Neuronal stem cell (in vitro differentiated cells): ENCODE results near the gene LRRC75A.
A peak's percentile ranks its signal among the peaks of the same experiment; 100 is the strongest.
"Not testable (repeated sequence)": the region's sequence is repeated elsewhere in the genome, so short reads cannot be mapped to it uniquely, and the experiment has no call there.

Experiments
- DNase-seq: peaks from one replicate; pipeline ENCODE4 v3.0.0-alpha.2; 2013; ENCODE audit warnings: low spot score
- H2AFZ ChIP-seq: one replicate; pipeline ENCODE4 v1.6.1; 2013; ENCODE audit warnings: mild to moderate bottlenecking, low read length, inconsistent platforms
- H2AK5ac ChIP-seq: 2 replicates; pipeline ENCODE4 v1.6.1; 2013; ENCODE audit warnings: low read depth, mild to moderate bottlenecking, inconsistent platforms, low read length, moderate library complexity, mixed read lengths
- H2BK120ac ChIP-seq: 2 replicates; pipeline ENCODE4 v1.6.1; 2013; ENCODE audit warnings: low read depth, mild to moderate bottlenecking, inconsistent platforms, low read length, moderate library complexity, mixed read lengths
- H2BK12ac ChIP-seq: one replicate; pipeline ENCODE4 v1.6.1; 2013; ENCODE audit warnings: low read length, inconsistent platforms
- H2BK15ac ChIP-seq: 2 replicates; pipeline ENCODE4 v1.6.1; 2013; ENCODE audit warnings: mild to moderate bottlenecking, low read length, inconsistent platforms, mixed read lengths
- H2BK5ac ChIP-seq: one replicate; pipeline ENCODE4 v1.6.1; 2013; ENCODE audit warnings: inconsistent platforms, mild to moderate bottlenecking, low read length, moderate library complexity
- H3K14ac ChIP-seq: one replicate; pipeline ENCODE4 v1.6.1; 2013; ENCODE audit warnings: low read length, inconsistent platforms
- H3K18ac ChIP-seq: 2 replicates; pipeline ENCODE4 v1.6.1; 2013; ENCODE audit warnings: low read length, inconsistent platforms
- H3K23ac ChIP-seq: 2 replicates; pipeline ENCODE4 v1.6.1; 2013; ENCODE audit warnings: low read depth, mild to moderate bottlenecking, mixed read lengths, low read length, inconsistent platforms; ENCODE audit not compliant: poor library complexity
- H3K27ac ChIP-seq: replicated peaks from 3 replicates; pipeline ENCODE4 v1.5.1; 2013; ENCODE audit warnings: low read length, inconsistent platforms
- H3K27me3 ChIP-seq, 3 experiments: 2 replicates each; pipeline ENCODE4 v1.6.1; 2013; ENCODE audit warnings: low read length in 3 of 3, mild to moderate bottlenecking in 2 of 3, inconsistent platforms in 1 of 3, low read depth in 1 of 3, mixed read lengths in 1 of 3, moderate library complexity in 1 of 3; ENCODE audit not compliant: control insufficient read depth in 3 of 3, insufficient read depth in 3 of 3
- H3K36me3 ChIP-seq, 2 donors: replicated peaks in 1 of 2; 2 replicates each; pipeline ENCODE4 v1.6.1; 2013; ENCODE audit warnings: low read length in 2 of 2; ENCODE audit not compliant: control insufficient read depth in 2 of 2, insufficient read depth in 2 of 2
- H3K4ac ChIP-seq: 2 replicates; pipeline ENCODE4 v1.6.1; 2013; ENCODE audit warnings: inconsistent platforms, mild to moderate bottlenecking, low read length, moderate library complexity
- H3K4me1 ChIP-seq, 2 donors: 1 replicate in 1 of 2; 2 replicates in 1 of 2; pipeline ENCODE4 v1.6.1; 2013; ENCODE audit warnings: low read length in 2 of 2, low read depth in 1 of 2; ENCODE audit not compliant: control insufficient read depth in 2 of 2, insufficient read depth in 1 of 2
- H3K4me2 ChIP-seq: one replicate; pipeline ENCODE4 v1.6.1; 2013; ENCODE audit warnings: mild to moderate bottlenecking, low read length, inconsistent platforms; ENCODE audit not compliant: insufficient read depth, poor library complexity, severe bottlenecking
- H3K4me3 ChIP-seq, 2 donors: 2 replicates each; pipeline ENCODE4 v1.5.1; 2013; ENCODE audit warnings: low read length in 2 of 2, mild to moderate bottlenecking in 2 of 2, inconsistent platforms in 1 of 2, moderate library complexity in 1 of 2
- H3K79me1 ChIP-seq: one replicate; pipeline ENCODE4 v1.6.1; 2013; ENCODE audit warnings: low read depth, mild to moderate bottlenecking, inconsistent platforms, low read length, moderate library complexity
- H3K9ac ChIP-seq: one replicate; pipeline ENCODE4 v1.6.1; 2013; ENCODE audit warnings: mild to moderate bottlenecking, low read depth, low read length, inconsistent platforms; ENCODE audit not compliant: poor library complexity
- H3K9me3 ChIP-seq, 2 donors: replicated peaks in 1 of 2; 2 replicates each; pipeline versions ENCODE3 to v1.6.1; 2013; ENCODE audit warnings: low read length in 2 of 2, mild to moderate bottlenecking in 2 of 2, inconsistent platforms in 1 of 2, low read depth in 1 of 2, mixed read lengths in 1 of 2, moderate library complexity in 1 of 2; ENCODE audit not compliant: control insufficient read depth in 2 of 2, insufficient read depth in 1 of 2
- H4K8ac ChIP-seq: one replicate; pipeline ENCODE4 v1.6.1; 2013; ENCODE audit warnings: low read depth, mild to moderate bottlenecking, inconsistent platforms, low read length, moderate library complexity
- H4K91ac ChIP-seq: one replicate; pipeline ENCODE4 v1.6.1; 2013; ENCODE audit warnings: low read length, low read depth, mild to moderate bottlenecking, inconsistent platforms; ENCODE audit not compliant: poor library complexity
- WGBS, 2 donors: extraction: QIAGEN DNeasy Blood & Tissue Kit; methylation state at CpG; one replicate each; pipeline ENCODE4 v1.1.7; 2013; ENCODE audit warnings: missing lambda C conversion rate in 2 of 2, mixed read lengths in 1 of 2; ENCODE audit not compliant: insufficient read length in 2 of 2, insufficient replicate concordance in 1 of 2; ENCODE audit errors: extremely low coverage in 2 of 2; 5-methylcytosine and 5-hydroxymethylcytosine counted together

The LRRC75A gene

GRCh38 chr17:16442594-16443510 lies 49.1 kb downstream of the LRRC75A start:
- Histone ChIP-seq H3K79me1 (peaks cover 17% of the 10 kb centered on the region), H2BK12ac (no peak overlapping the region), H3K4me2 (no peak overlapping the region), H3K36me3 (peaks cover 55 to 78% of the 10 kb centered on the region in 2 donors), H3K9me3 (no peaks in the 10 kb centered on the region), H2AFZ (no peak overlapping the region), H2BK5ac (no peak overlapping the region), H2BK120ac (no peak overlapping the region), H3K18ac (no peak overlapping the region), H3K27me3 (no peaks in the 10 kb centered on the region), H4K91ac (no peak overlapping the region), H3K27ac (no peak overlapping the region), H3K23ac (no peak overlapping the region), H4K8ac (no peak overlapping the region), H3K9ac (peak overlapping the region; percentile 38), H3K14ac (no peak overlapping the region), H2AK5ac (no peak overlapping the region), H3K4me1 (peaks cover 11 to 24% of the 10 kb centered on the region in 2 donors), H3K4ac (no peak overlapping the region), H3K4me3 (no peak overlapping the region), H2BK15ac (no peak overlapping the region)
- no peak for DNase-seq
- no CpG with 5 or more reads among the region's 7 CpGs for WGBS, 2 donors

DNA sequence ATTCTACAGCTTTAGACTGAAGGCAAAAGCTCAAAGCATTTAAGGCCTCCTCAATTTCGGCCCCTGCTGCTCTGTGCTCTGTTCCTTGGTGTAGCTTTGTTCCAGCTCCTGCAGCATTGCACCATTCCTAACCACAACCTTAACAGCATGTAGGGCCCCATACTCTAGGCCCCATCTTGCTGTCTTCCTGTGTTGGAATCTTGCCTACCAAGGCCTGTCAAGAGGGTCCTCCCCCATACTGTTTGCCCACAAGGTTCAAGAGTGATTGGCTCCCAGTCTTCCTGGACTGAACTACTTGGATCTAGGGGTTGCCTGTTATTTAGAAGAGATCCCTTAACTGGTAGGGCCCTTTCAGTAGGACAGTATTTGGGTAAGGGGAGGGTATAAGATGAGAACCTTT lies 49.9 kb downstream of the LRRC75A start:
- Histone ChIP-seq H4K91ac (no peak overlapping the region), H2BK15ac (no peak overlapping the region), H3K9ac (peak overlapping the region; percentile 53), H2AK5ac (no peak overlapping the region), H3K18ac (no peak overlapping the region), H3K4me2 (no peak overlapping the region), H2BK5ac (no peak overlapping the region), H3K4me3 (no peak overlapping the region), H3K9me3 (no peaks in the 10 kb centered on the region), H4K8ac (no peak overlapping the region), H3K27ac (no peak overlapping the region), H2BK12ac (no peak overlapping the region), H3K79me1 (peaks cover 17% of the 10 kb centered on the region), H2BK120ac (no peak overlapping the region), H3K14ac (no peak overlapping the region), H3K4me1 (peaks cover 11 to 24% of the 10 kb centered on the region in 2 donors), H2AFZ (no peak overlapping the region), H3K23ac (no peak overlapping the region), H3K27me3 (no peaks in the 10 kb centered on the region), H3K4ac (no peak overlapping the region), H3K36me3 (peaks cover 50 to 71% of the 10 kb centered on the region in 2 donors)
- DNase-seq = no peak
- WGBS, 2 donors = no CpG with 5 or more reads among the region's 1 CpG

GRCh38 chr17:16440901-16441629 lies 50.9 kb downstream of the LRRC75A start:
- Histone ChIP-seq H3K36me3 (peaks cover 44 to 60% of the 10 kb centered on the region in 2 donors), H3K4me2 (no peak overlapping the region), H3K9me3 (no peaks in the 10 kb centered on the region), H3K79me1 (peaks cover 13% of the 10 kb centered on the region), H2AFZ (no peak overlapping the region), H2BK15ac (no peak overlapping the region), H2BK120ac (no peak overlapping the region), H4K8ac (no peak overlapping the region), H3K9ac (no peak overlapping the region), H2AK5ac (no peak overlapping the region), H3K27ac (no peak overlapping the region), H4K91ac (no peak overlapping the region), H3K18ac (no peak overlapping the region), H2BK12ac (no peak overlapping the region), H3K4me3 (no peak overlapping the region), H2BK5ac (no peak overlapping the region), H3K14ac (no peak overlapping the region), H3K4ac (no peak overlapping the region), H3K27me3 (no peaks in the 10 kb centered on the region), H3K4me1 (peaks cover 11 to 24% of the 10 kb centered on the region in 2 donors), H3K23ac (no peak overlapping the region)
- WGBS, 2 donors = no CpG with 5 or more reads among the region's 3 CpGs
- no peak for DNase-seq

DNA sequence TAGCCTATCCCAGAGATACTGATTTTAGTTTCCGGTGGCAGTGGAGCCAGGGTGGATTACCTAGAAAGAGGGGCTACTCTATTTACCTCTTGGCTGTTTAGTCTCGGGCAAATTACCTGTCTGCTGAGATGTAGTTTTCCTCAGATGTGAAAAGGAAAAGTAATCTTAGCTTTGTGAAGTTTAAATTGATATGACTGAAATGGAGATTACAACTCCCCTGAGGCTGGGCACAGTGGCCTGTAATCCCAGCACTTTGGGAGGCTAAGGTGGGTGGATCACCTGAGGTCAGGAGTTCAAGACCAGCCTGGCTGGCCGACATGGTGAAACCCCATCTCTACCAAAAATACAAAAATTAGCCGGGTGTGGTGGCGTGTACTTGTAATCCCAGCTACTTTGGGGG lies 51.6 kb downstream of the LRRC75A start:
- Histone ChIP-seq H3K4me2 (peak overlapping the region; percentile 82), H3K36me3 (peaks cover 41 to 53% of the 10 kb centered on the region in 2 donors), H3K4me3 (peak overlapping the region; percentile 86 to 93), H3K79me1 (peaks cover 13% of the 10 kb centered on the region), H3K4me1 (peaks cover 11 to 24% of the 10 kb centered on the region in 2 donors), H3K9ac (peak overlapping the region; percentile 74)
- not testable (repeated sequence) for H2BK12ac ChIP-seq, DNase-seq, H4K91ac ChIP-seq, H2BK120ac ChIP-seq, H3K27me3 ChIP-seq, H3K27ac ChIP-seq, H2BK5ac ChIP-seq, H2AFZ ChIP-seq, H2AK5ac ChIP-seq, H3K4ac ChIP-seq, H3K18ac ChIP-seq, H3K9me3 ChIP-seq, H3K14ac ChIP-seq, H3K23ac ChIP-seq, H4K8ac ChIP-seq, H2BK15ac ChIP-seq
- WGBS, 2 donors = no CpG with 5 or more reads among the region's 5 CpGs
